Stimulated activated CD8-positive, alpha-beta memory T cell treated with anti-CD3 and anti-CD28 coated beads, Interleukin-15, amount 100 ng/mL, for 24 hours (primary cell): ENCODE results near the gene MAPK14.
"Not testable (repeated sequence)": the region's sequence is repeated elsewhere in the genome, so short reads cannot be mapped to it uniquely, and the experiment has no call there.

Source experiments
- DNase-seq: peaks from one replicate; pipeline ENCODE4 v3.0.0-alpha.2; 2020; ENCODE audit warnings: low read depth

Gene MAPK14

GRCh38 chr6:36027501-36028087, at the start of gene MAPK14:
Gene MAPK14 (plus strand): TSS chr6:36027808. CDS start chr6:36028158, 350 bp downstream.
- peak; percentile 89 for DNase-seq

- DNase-seq = not testable (repeated sequence)
Observed at GRCh38 chr6:35980126-35980525, 47.5 kb upstream of the MAPK14 start.

- DNase-seq = no peak
Observed at GRCh38 chr6:35980991-35981645, 46.5 kb upstream of the MAPK14 start.

GRCh38 chr6:35984701-35985100, 42.9 kb upstream of the MAPK14 start:
- DNase-seq = no peak

- not testable (repeated sequence) for DNase-seq
Observed at GRCh38 chr6:35988047-35988446, 39.6 kb upstream of the MAPK14 start.

- DNase-seq = no peak
Observed at GRCh38 chr6:35993150-35993549, 34.5 kb upstream of the MAPK14 start.

- DNase-seq = no peak
Observed at GRCh38 chr6:36000451-36000850, 27.2 kb upstream of the MAPK14 start.

GRCh38 chr6:36015666-36016065, 11.9 kb upstream of the MAPK14 start:
- no peak for DNase-seq

GRCh38 chr6:36018339-36018738, 9.3 kb upstream of the MAPK14 start:
- DNase-seq = no peak

- no peak for DNase-seq
Observed at GRCh38 chr6:36019167-36019566, 8.4 kb upstream of the MAPK14 start.

GRCh38 chr6:36020154-36020553, 7.5 kb upstream of the MAPK14 start:
- no peak for DNase-seq

GRCh38 chr6:36023996-36024795, 3.4 kb upstream of the MAPK14 start, which contains the start of gene SLC26A8:
Gene SLC26A8 (minus strand): TSS chr6:36024641. CDS start chr6:36019707, 4,934 bp downstream.
- DNase-seq = no peak

GRCh38 chr6:36025260-36025931, 2.2 kb upstream of the MAPK14 start:
- DNase-seq = no peak

- DNase-seq = no peak
Observed at GRCh38 chr6:36025932-36026327, 1.7 kb upstream of the MAPK14 start.

- peak; percentile 6 for DNase-seq
Observed at GRCh38 chr6:36028088-36028876, 674 bp downstream of the MAPK14 start.

- DNase-seq = peak; percentile 20
Observed at GRCh38 chr6:36028877-36029324, 1.3 kb downstream of the MAPK14 start.

GRCh38 chr6:36029464-36029863, 1.9 kb downstream of the MAPK14 start:
- DNase-seq = no peak

GRCh38 chr6:36032261-36032660, 4.7 kb downstream of the MAPK14 start:
- DNase-seq = no peak

- DNase-seq = not testable (repeated sequence)
Observed at GRCh38 chr6:36033144-36033543, 5.5 kb downstream of the MAPK14 start.

- no peak for DNase-seq
Observed at GRCh38 chr6:36033935-36034334, 6.3 kb downstream of the MAPK14 start.

GRCh38 chr6:36034441-36034840, 6.8 kb downstream of the MAPK14 start:
- no peak for DNase-seq
